HG03280 (cell line): ENCODE measurements around the gene HMBS.

Experiments used
- ATAC-seq: cut with Tn5 transposase; IDR thresholded peaks from one replicate; pipeline ENCODE4 v1.9.1; 2021; ENCODE audit warnings: mild to moderate bottlenecking, moderate library complexity; ENCODE audit not compliant: unreplicated experiment

The HMBS gene

GRCh38 chr11:119067371-119068222, 17.1 kb upstream of the HMBS start, which contains the start of gene VPS11:
VPS11 (plus strand) TSS chr11:119067818; CDS start chr11:119067824, 6 bp downstream.
- ATAC-seq = peak; percentile 94

GRCh38 chr11:119077839-119078238, 6.8 kb upstream of the HMBS start:
- no peak for ATAC-seq

GRCh38 chr11:119078675-119079420, 5.8 kb upstream of the HMBS start:
- ATAC-seq = no peak

- no peak for ATAC-seq
These were observed 2.9 kb upstream of the HMBS start for GRCh38 chr11:119081682-119082260.

GRCh38 chr11:119085437-119085847, 761 bp downstream of the HMBS start:
- peak; percentile 15 for ATAC-seq

- ATAC-seq = no peak
These were observed 2.4 kb downstream of the HMBS start for GRCh38 chr11:119087123-119087522.

- no peak for ATAC-seq
These were observed 3.1 kb downstream of the HMBS start for GRCh38 chr11:119087747-119088241.

GRCh38 chr11:119088406-119088805, 3.7 kb downstream of the HMBS start:
- no peak for ATAC-seq

- ATAC-seq = no peak
These were observed 4.6 kb downstream of the HMBS start for GRCh38 chr11:119089319-119089718.

- ATAC-seq = no peak
These were observed 6.5 kb downstream of the HMBS start for GRCh38 chr11:119091178-119091577.

- no peak for ATAC-seq
These were observed 7.5 kb downstream of the HMBS start for GRCh38 chr11:119091966-119092879.

GRCh38 chr11:119092880-119093842, 8.5 kb downstream of the HMBS start:
- ATAC-seq = no peak

GRCh38 chr11:119093942-119094815, 9.5 kb downstream of the HMBS start:
- no peak for ATAC-seq

GRCh38 chr11:119094816-119095065, 10.1 kb downstream of the HMBS start:
- peak; percentile 35 for ATAC-seq

- peak; percentile 82 for ATAC-seq
These were observed 10.6 kb downstream of the HMBS start for GRCh38 chr11:119095066-119095880.

- ATAC-seq = no peak
These were observed 15.0 kb downstream of the HMBS start for GRCh38 chr11:119099711-119100110.

GRCh38 chr11:119100246-119100970, 15.7 kb downstream of the HMBS start:
- ATAC-seq = no peak
